Aorta (tissue), 5 donors: Measurements from ENCODE around the gene GNAT2. TPM values are rescaled to one million over a fixed set of nuclear protein-coding genes. Genes with fewer than 3 reads are reported as not detected.

ENCODE experiments used
- ATAC-seq: fragments of 200-7000 bp; cut with Tn5 transposase; one replicate; pipeline ENCODE4 v1.9.1; 2022; ENCODE audit warnings: moderate library complexity; ENCODE audit not compliant: low FRiP score
- DNase-seq, 2 donors: peaks; one replicate each; pipeline ENCODE4 v3.0.0-alpha.2; 2020
- H3K27ac ChIP-seq, 2 donors: one replicate each; pipeline ENCODE4 v1.5.1; 2013; ENCODE audit warnings: low read length in 2 of 2, mild to moderate bottlenecking in 2 of 2, moderate library complexity in 2 of 2, control low read depth in 1 of 2, inconsistent platforms in 1 of 2, low read depth in 1 of 2
- H3K27me3 ChIP-seq, 2 donors: one replicate each; pipeline ENCODE4 v1.6.1; 2013; ENCODE audit warnings: control low read depth in 1 of 2, low read length in 1 of 2, mild to moderate bottlenecking in 1 of 2, moderate library complexity in 1 of 2; ENCODE audit not compliant: insufficient read depth in 2 of 2, control insufficient read depth in 1 of 2
- H3K36me3 ChIP-seq, 2 donors: one replicate each; pipeline ENCODE4 v1.6.1; 2013; ENCODE audit warnings: control low read depth in 1 of 2, low read length in 1 of 2, mild to moderate bottlenecking in 1 of 2; ENCODE audit not compliant: insufficient read depth in 2 of 2, control insufficient read depth in 1 of 2
- H3K4me1 ChIP-seq, 2 donors: one replicate each; pipeline ENCODE4 v1.6.1; 2013; ENCODE audit warnings: low read length in 2 of 2, control low read depth in 1 of 2, mild to moderate bottlenecking in 1 of 2, moderate library complexity in 1 of 2; ENCODE audit not compliant: insufficient read depth in 2 of 2, control insufficient read depth in 1 of 2
- H3K4me3 ChIP-seq, 2 donors: one replicate each; pipeline ENCODE4 v1.5.1; 2013; ENCODE audit warnings: low read length in 2 of 2, control low read depth in 1 of 2, mild to moderate bottlenecking in 1 of 2
- H3K9me3 ChIP-seq: one replicate; pipeline ENCODE4 v1.6.1; 2013; ENCODE audit warnings: mild to moderate bottlenecking, low read length; ENCODE audit not compliant: control insufficient read depth
- WGBS, 2 donors: extraction: QIAGEN DNeasy Blood & Tissue Kit; methylation state at CpG; one replicate each; pipeline ENCODE4 v1.1.7; 2013; 5-methylcytosine and 5-hydroxymethylcytosine counted together
- intact Hi-C, 2 donors: fragments of 100-400 bp; cut with DNase I; formaldehyde crosslinking; loops; one replicate each; pipeline versions ENCODE4 v1.14.2 to v1.15.0; 2022
- polyA plus RNA-seq, 2 donors: library from polyadenylated mRNA; stranded (reverse); fragments of 200-250 nt; gene quantifications; one replicate each; pipeline ENCODE4 v1.2.3, GENCODE V29; 2013
- total RNA-seq, 2 donors: library from RNA; stranded (reverse); fragmentation: NEBNext Ultra II Directional; extraction: Animal tissue kit (Norgen Biotek cat#: 25700); gene quantifications; one replicate each; pipeline ENCODE4 v1.2.1, GENCODE V29; 2021
- donor health status: healthy with polysubstance abuse.
- donor health status: Bipolar disorder and iron deficiency.
- donor health status: DM: no; HTN: no; CAD: no.
- donor health status: DM: no; HTN: no; CAD: no.
- donor health status: DM: yes; HTN: yes; CAD: no.

GNAT2 gene
- total and polyA plus RNA-seq, 4 donors = not detected

DNA sequence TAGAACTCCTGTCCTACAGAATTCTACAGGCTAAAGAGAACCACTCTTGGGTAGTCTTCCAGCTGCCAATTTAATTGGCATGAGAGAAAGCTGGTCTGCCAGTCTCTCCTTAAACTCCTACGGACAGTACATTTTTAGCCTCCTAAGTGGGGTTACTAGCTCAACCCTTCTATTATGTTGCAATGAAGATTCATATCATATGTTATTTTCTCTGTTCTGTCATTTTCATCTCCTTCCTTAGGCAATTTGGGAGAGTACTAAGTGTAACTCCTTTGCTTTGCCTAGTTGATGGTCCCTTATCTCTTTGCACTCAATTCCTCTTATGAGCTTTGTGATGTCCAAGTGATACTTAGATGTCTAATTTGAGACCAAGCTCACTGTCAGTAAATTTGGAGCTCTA, 14.0 kb downstream of the GNAT2 start:
- H3K27ac ChIP-seq = no peak overlapping the region
- no peaks in the 10 kb centered on the region for H3K9me3 ChIP-seq
- peaks cover 0 to 3% of the 10 kb centered on the region in 2 donors for H3K36me3 ChIP-seq
- no peak overlapping the region for H3K4me3 ChIP-seq
- WGBS, 2 donors = 86 to 90% methylated on average over 1 of the region's 1 CpG
- ATAC-seq = no peak
- H3K27me3 ChIP-seq = no peaks in the 10 kb centered on the region
- no peaks in the 10 kb centered on the region for H3K4me1 ChIP-seq
- no peak for DNase-seq
- intact Hi-C loops = no loop called here

DNA sequence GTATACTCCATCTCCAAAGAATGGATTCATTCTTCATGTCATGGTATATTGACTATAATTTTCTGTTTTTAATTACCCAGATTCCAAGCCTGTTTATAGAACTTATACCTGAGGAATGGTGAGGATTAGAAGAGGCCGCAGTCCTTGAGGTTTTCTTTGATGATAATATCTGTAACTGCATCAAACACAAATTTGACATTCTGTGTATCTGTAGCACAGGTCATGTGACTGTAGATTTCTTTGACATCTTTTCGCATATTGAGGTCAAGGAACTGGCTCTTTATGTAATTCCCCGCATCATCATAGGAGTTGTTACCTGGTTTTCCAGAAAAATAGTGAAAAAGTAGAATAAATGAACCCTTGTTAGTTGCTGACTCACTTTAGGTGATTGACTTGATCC, 16.2 kb downstream of the GNAT2 start:
- intact Hi-C loops = no loop called here
- no peak overlapping the region for H3K27ac ChIP-seq
- H3K4me3 ChIP-seq = no peak overlapping the region
- H3K27me3 ChIP-seq = no peaks in the 10 kb centered on the region
- no peaks in the 10 kb centered on the region for H3K4me1 ChIP-seq
- H3K36me3 ChIP-seq = peaks cover 0 to 3% of the 10 kb centered on the region in 2 donors
- ATAC-seq = no peak
- WGBS, 2 donors = 98% methylated on average over 3 of the region's 3 CpGs
- H3K9me3 ChIP-seq = no peaks in the 10 kb centered on the region
- DNase-seq = no peak

DNA sequence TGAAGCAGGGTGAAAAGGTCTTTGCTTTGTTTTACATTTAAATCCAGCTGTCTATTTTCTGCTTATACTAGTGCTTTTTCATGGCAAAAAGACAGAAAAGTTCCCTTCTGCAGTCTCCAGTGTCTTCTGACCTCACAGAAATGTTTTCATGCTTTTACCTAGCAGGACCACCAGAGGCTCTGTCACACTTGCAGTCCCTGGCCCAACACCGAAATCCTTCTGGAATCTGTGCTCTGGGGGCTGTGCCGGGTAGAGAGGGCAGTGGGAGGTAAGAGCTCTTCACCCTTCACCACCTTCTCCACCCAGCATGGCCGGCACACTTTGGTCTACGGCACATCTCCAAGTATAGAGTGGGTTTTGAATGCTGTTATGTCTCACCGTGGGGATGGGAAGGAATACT, 20.8 kb downstream of the GNAT2 start:
- Histone ChIP-seq H3K9me3 (no peaks in the 10 kb centered on the region), H3K4me1 (no peaks in the 10 kb centered on the region), H3K4me3 (no peak overlapping the region), H3K27ac (no peak overlapping the region), H3K27me3 (no peaks in the 10 kb centered on the region), H3K36me3 (no peaks in the 10 kb centered on the region)
- no peak for ATAC-seq
- WGBS, 2 donors = 79 to 84% methylated on average over 5 of the region's 5 CpGs
- intact Hi-C loops = no loop called here
- no peak for DNase-seq

DNA sequence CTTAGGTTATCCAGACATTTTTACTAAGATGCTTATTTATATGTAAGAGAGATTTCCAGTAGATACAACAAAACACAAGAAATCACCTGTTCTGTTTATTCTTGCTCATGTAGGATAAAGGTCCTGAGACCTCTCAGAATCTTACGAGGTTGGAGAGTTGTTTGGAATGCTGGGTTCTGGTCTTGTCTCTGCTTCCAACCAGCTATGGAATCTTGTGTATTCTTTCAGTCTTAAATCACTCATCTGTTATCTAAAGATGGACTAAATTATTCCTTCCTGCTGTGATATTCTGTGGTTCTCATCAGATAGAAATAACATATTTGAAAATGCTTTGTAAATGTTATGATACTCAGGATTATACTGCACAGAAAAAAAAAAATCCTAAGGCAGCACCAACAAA, 21.3 kb downstream of the GNAT2 start:
- WGBS, 2 donors = 81 to 93% methylated on average over 1 of the region's 1 CpG
- H3K27ac ChIP-seq = no peak overlapping the region
- H3K36me3 ChIP-seq = peaks cover 0 to 1% of the 10 kb centered on the region in 2 donors
- ATAC-seq = no peak
- H3K27me3 ChIP-seq = no peaks in the 10 kb centered on the region
- no peak for DNase-seq
- intact Hi-C loops = no loop called here
- no peaks in the 10 kb centered on the region for H3K4me1 ChIP-seq
- no peaks in the 10 kb centered on the region for H3K9me3 ChIP-seq
- H3K4me3 ChIP-seq = no peak overlapping the region

DNA sequence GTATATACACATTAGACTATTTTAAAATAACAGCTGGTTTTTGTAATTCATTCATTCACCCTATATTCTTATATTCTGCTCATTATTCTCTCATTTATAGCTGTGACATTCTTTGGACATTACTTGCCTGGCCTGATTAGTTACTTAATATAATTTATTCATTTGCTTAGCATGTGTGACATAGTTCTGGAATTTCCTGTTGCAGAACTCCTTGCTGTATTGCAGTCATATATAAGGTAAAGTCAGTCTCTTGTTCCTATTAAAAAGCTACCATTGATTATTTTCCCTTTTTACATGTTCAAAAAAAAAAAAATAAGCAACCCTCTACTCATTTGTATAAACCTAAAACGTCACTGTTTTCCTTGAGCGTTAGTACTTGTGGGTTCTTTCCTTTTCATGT, 23.9 kb downstream of the GNAT2 start:
- ATAC-seq = no peak
- Histone ChIP-seq H3K27me3 (no peaks in the 10 kb centered on the region), H3K27ac (no peak overlapping the region), H3K4me1 (no peaks in the 10 kb centered on the region), H3K36me3 (peaks cover 0 to 5% of the 10 kb centered on the region in 2 donors), H3K9me3 (no peaks in the 10 kb centered on the region), H3K4me3 (no peak overlapping the region)
- no peak for DNase-seq
- 79% methylated on average over 2 of the region's 2 CpGs for WGBS, 2 donors
- intact Hi-C loops = no loop called here

DNA sequence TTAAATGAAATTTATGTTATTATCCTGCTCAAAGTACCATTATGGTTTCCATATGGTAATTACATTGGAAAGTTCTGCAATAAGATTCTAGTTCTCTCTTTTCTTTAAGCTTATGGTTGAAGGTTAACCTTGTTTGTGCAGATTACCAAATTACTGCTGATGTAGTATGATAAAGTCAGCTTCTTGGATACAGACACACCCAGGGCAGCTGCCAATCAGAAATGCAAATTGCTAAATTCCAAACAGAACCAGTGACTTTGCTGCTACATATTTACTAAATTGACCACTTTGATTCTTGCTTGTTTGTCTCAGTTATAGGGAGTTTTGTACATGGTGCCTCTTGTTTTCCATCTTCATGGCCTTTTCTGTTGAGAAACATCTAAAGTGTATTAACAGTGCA, 26.5 kb downstream of the GNAT2 start:
- Histone ChIP-seq H3K4me3 (no peak overlapping the region), H3K4me1 (no peaks in the 10 kb centered on the region), H3K36me3 (peaks cover 0 to 5% of the 10 kb centered on the region in 2 donors), H3K27me3 (no peaks in the 10 kb centered on the region), H3K27ac (no peak overlapping the region), H3K9me3 (no peaks in the 10 kb centered on the region)
- intact Hi-C loops = no loop called here
- no peak for ATAC-seq
- no peak for DNase-seq

DNA sequence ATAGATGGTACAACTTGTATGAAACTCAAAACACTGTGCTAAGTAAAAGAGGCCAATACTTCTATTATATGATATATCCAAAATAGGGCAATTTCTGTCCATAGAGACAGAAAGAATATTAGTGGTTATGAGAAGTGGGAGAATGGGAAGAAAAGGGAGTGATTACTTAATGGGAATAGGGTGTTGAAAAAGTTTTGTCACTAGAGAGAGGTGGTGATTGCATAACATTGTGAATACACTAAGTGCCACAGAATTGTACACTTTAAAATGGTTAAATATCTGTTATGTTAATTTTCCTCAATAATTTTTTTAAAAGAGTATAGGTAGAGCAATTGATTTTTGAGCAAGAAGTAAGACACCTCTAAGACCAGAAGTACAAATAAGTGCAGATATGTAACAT, 29.7 kb downstream of the GNAT2 start:
- Histone ChIP-seq H3K27ac (no peak overlapping the region), H3K9me3 (no peaks in the 10 kb centered on the region), H3K4me3 (no peak overlapping the region), H3K4me1 (no peaks in the 10 kb centered on the region), H3K27me3 (no peaks in the 10 kb centered on the region), H3K36me3 (peaks cover 4 to 5% of the 10 kb centered on the region in 2 donors)
- no peak for ATAC-seq
- DNase-seq = no peak
- intact Hi-C loops = no loop called here

DNA sequence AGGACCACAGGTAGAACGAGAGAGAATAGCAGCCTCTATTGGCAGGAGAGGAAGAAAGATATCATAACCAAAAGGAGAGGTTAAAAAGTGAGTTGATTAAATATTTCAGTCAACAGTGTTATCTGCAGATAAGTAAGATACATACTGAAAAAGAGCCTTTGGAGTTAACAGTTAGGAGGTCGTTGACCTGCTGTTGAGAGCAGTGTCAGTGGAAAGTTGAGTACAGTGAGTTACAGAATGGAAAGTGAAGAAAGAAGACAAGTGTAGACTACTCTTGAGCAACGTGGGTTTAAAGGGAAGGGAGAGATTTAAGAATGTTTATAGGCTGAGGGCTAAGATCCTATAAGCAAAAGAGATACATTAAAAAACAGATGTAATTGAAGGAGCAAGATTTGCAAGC, 30.2 kb downstream of the GNAT2 start:
- WGBS, 2 donors = 87 to 88% methylated on average over 3 of the region's 3 CpGs
- Histone ChIP-seq H3K4me3 (no peak overlapping the region), H3K9me3 (no peaks in the 10 kb centered on the region), H3K27me3 (no peaks in the 10 kb centered on the region), H3K4me1 (no peaks in the 10 kb centered on the region), H3K27ac (no peak overlapping the region), H3K36me3 (peaks cover 4 to 5% of the 10 kb centered on the region in 2 donors)
- no peak for DNase-seq
- ATAC-seq = no peak
- intact Hi-C loops = no loop called here

DNA sequence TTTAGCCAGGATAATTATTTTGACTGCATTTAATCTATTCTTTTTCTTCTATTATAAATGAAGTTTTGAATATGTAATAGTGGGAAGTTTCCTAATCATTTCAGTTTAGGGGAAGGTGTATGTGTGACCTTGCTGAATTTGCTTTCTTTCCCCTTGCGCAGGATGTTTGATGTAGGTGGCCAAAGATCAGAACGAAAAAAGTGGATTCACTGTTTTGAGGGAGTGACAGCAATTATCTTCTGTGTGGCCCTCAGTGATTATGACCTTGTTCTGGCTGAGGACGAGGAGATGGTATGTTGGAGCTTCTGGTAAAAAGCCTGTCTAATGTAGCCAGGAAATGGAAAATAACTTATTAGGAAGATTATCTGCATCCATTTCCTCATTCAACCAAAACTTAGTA, 33.4 kb downstream of the GNAT2 start:
- H3K36me3 ChIP-seq = peaks cover 0 to 4% of the 10 kb centered on the region in 2 donors
- intact Hi-C loops = no loop called here

More for the DNA sequence above, 33.4 kb downstream of the GNAT2 start:
- DNase-seq (no peak), ATAC-seq (no peak)
- 88 to 93% methylated on average over 3 of the region's 3 CpGs for WGBS, 2 donors
- Histone ChIP-seq H3K4me3 (no peak overlapping the region), H3K27ac (no peak overlapping the region), H3K4me1 (no peaks in the 10 kb centered on the region), H3K27me3 (no peaks in the 10 kb centered on the region), H3K9me3 (no peaks in the 10 kb centered on the region)
